HG02571 (cell line): ENCODE data around the gene SLC11A2.

Source experiments
- ATAC-seq: cut with Tn5 transposase; IDR thresholded peaks from one replicate; pipeline ENCODE4 v1.9.1; 2021; ENCODE audit warnings: mild to moderate bottlenecking, moderate library complexity; ENCODE audit not compliant: unreplicated experiment

The SLC11A2 gene

DNA sequence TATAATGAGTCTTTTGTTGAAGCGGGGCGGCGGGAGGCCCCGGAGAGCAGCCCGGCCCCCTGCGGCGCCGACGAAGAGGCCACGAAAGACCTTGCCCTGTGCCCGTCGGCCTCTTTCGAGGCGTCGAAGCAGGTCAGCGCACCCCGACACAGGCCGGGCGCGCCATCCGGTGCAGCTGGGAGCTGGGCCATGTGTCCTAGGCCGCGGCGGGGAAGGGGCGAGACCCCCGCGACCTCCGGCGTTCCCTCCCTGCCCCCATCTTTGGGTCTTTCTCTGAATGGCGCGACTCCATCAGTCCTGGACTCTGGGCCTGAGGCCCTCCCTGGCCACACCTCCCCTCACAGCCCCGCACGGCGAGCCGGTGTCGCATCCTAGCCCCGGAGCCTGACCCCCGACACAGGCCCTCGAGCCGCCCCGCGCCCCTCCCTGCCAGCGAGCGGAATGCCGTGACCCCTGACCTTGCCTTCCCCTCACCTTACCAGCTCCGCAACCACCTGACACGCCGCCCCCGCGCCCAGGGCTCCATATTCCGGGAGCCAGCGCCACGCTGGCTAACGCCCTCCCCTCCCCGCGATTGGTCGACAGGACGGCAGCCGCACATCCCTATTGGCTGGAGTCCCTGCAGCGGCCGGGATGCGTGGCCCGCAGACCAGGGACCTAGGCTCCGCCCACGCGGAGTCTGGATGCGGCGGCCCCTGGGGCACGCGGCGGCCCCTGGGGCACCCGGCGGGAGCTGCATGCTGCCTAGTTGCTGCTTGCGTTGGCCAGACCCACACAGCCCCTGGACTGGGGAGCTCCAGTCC is at the start of gene SLC11A2:
Gene SLC11A2, minus strand, starts transcription at position 549 of the 803 bp plus-strand sequence. CDS start 15,656 bp downstream, outside the sequence.
- ATAC-seq: peak; percentile 96

DNA sequence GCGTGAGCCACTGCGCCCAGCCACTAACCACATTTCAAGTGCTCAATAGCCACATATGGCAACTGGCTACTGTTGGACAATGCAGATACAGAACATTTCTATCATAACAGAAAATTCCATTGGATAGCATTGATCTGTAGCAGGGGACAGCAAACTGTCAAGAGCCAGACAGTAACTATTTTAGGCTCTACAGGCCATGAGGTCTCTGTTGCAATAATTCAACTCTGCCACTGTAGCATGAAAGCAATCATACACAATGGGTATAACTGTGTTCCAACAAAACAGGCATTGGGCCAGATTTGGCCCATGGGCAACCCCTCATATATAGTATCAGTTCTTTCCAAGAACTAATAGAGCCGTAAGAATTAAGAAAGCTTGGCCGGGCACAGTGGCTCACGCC is 49.2 kb upstream of the SLC11A2 start:
- ATAC-seq: no peak

DNA sequence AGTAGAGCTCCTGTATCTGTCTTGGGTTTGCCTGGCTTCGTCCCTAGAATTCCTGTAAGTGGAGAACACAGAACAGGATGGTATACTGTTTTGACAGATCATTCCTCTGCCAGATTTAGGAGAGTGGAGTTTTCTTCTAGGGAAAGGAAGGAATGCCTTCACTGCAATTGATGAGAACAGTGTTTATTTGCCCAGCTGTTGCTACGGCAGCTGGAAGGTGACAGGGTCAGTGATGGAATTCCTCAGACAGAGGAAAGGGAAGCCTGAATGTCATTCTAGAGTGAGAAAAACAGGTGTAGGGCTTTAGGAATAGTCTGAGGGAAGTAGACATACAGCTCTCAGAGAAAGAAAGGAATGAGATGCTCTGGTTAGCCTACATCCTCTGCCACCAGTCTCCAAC is 45.5 kb upstream of the SLC11A2 start:
- no peak for ATAC-seq

DNA sequence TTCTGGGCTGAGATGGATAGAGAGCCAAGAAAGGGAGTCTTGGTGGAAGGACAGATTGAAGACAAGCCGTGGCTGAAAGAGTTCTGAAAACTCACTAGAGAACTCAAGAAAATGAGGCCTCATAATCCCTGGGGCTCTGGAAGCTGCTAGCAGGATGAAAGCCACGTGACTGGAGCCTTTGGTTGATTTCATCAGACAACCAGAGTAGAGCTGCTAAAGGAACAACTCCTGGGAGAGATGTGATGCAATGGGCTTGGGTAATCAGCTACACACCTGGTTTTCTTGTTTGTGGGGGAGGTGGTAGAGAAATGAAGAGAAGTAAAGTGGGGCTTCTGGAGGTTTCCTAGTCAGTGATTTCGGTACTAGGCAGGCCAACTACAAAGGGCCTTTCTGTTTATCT is 43.8 kb upstream of the SLC11A2 start:
- ATAC-seq: no peak

DNA sequence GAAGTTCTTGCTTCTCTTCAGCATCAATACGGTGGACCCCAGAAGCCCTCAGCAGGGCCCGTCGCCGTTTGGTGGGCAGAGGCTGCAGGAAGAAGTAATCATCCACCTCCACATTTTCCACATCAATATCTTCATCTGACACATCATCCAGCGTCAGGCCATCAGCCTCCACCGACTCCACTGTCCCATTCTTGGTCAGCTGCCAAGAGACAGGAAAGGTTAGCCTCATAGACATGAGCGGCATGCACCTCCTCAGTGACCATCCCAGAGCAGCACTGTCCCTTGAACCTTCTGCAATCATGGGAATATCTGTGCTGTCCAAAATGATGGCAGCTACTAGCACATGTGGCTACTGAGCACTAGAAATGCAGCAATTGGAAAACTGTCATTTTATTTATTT is 41.6 kb upstream of the SLC11A2 start:
- no peak for ATAC-seq

DNA sequence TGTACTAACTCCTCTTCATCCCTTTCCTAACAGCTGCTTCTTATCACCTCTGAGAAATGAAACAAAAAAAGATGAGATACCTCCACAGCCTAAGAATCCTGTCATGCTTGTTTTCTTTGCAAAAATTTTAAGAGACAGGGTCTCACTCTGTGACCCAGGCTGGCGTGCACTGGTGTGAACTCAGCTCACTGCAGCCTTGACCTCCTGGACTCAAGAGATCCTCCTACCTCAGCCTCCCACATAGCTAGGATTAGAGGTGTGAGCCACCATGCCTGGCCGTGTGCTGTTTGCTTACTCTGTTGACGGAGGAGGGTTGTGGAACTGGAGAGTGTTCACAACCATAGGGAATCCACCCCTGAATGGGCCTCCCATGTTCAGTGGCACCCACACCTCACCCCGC is 41.0 kb upstream of the SLC11A2 start:
- no peak for ATAC-seq

DNA sequence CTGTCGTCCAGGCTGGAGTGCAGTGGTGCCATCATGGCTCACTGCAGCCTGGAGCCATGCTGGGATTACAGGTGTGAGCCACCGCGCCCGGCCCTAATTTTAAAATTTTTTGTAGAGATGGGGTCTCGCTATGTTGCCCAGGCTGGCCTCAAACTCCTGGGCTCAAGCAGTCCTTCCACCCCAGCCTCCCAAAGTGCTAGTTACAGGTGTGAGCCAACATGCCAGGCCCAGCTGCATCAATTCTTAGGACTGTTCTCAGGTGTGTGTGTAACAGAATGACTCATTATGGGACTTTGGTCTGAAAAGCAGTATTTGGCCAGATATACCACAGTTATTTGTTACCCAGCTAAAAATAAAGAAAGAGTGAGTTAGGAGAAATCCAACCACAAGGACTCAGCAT is 39.3 kb upstream of the SLC11A2 start:
- no peak for ATAC-seq

DNA sequence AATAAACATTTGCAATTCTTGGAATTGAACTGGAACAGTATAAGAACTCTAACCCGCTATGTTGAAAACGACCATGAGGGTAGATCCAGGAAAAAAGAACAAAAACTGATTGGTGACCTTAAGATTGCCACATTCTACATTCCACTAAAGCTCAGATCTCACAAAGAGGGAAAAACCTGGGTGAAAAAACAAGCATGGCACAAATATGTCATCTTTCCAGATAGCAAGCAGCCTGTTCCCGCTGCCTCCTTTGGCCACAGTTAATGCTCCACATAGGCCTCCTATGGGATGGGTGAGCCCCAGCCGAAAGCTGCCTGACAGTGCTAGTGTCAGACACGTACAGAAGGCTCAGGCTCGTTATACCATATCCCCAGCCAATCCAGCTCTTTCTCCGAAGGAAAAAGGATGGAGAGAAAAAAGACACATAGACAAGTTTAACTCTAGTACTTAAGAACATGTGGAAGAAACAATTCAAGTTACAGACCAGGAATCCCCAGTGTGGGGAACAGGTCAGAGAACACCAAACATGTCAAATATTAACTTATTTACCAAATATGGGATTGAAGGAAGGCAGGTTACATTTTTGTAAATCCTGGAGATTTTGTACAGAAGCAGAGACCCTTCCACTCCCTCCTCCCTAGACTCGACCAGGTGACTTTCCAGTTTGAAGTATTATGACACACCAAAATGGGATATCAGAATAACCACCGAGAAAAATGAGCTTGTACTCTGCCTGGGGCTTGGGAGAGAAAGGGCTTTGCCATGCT is 36.6 kb upstream of the SLC11A2 start:
- ATAC-seq: no peak

DNA sequence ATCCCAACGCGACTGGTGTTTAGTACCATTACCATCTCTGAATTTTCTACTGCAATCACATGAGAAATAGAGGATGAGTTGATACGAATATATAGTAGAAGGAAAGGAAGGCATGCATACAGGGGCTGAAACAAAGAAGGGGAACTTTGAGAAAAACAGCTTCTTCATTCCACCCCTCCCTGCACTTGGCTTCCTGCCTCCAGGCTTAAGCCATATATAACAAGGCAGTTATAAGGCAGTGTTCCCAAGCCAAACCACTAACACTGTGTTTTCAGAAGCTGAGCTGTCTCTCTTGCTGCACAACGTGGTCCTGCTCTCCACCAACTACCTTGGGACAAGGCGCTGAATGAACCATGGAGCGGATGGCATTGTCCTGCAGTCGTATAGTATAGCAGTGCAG is 32.9 kb upstream of the SLC11A2 start:
- no peak for ATAC-seq

DNA sequence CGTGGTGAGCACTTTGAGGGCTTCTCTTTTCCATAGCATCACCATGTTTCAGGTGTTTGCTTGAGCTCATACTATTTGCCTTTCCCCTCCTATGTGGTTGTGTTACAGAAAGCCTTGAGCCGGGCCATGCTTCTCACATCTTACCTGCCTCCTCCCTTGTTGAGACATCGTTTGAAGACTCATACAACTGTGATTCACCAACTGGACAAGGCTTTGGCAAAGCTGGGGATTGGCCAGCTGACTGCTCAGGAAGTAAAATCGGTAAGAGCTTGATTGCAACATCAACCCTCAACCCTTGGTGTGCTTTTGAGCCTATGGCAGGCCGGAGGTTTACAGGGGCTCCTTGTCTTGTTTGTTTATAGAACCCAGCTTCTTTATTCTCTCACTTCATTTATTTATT is 30.1 kb upstream of the SLC11A2 start:
- no peak for ATAC-seq

DNA sequence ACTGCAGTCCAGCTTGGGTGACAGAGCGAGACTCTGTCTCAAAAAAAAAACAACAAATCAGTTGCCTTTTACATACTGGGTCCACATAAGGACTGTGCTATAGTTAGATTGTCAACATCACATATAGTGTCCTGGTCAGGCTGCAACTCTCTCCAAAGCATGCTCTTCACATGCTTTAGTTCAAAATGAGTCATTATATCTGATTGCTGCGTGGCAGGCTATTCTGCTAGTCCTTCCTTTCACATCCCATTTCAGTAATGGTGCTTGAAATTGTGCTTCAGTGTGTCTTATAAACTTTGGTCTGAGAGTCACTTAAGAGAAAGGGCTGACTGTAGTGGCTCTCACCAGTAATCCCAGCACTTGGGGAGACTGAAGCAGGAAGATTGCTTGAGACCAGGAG is 28.9 kb upstream of the SLC11A2 start:
- no peak for ATAC-seq

DNA sequence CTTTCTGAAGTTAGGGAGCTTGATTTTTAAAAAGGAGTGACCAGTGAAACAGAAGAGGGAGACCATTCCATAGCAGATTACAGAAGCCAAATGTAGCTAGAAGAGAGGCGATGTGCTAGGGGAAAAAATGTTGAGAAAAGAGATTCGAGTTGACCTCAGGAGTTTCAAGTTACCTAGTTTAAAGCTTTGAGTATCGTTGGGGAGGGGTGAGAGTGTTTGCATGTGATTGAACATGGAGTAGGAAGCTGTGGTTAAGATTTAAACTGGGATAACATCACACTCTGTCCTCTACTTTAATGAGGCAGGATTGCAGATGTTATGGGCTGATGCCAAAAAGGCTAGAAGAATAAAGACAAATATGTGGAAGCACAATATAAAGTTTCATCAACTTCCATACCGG is 25.6 kb upstream of the SLC11A2 start:
- no peak for ATAC-seq

DNA sequence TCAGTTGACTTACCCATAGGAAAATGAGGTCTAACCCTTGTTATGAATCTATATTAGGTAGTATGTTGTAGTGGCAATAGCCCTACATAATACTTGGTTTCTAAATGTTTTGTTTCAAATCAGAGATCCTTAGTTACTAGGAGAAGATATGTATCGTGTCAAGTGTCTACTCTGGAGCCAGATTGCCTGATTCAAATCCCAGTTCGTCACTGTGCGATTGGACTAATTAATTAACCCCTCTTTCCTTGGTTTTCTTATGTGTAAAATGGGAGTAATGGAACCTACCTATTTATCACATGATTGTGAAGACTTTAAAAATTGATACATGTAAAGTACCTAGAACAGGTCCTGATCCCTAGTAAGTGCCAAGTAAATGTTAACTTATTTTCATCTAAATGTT is 23.3 kb upstream of the SLC11A2 start:
- no peak for ATAC-seq

DNA sequence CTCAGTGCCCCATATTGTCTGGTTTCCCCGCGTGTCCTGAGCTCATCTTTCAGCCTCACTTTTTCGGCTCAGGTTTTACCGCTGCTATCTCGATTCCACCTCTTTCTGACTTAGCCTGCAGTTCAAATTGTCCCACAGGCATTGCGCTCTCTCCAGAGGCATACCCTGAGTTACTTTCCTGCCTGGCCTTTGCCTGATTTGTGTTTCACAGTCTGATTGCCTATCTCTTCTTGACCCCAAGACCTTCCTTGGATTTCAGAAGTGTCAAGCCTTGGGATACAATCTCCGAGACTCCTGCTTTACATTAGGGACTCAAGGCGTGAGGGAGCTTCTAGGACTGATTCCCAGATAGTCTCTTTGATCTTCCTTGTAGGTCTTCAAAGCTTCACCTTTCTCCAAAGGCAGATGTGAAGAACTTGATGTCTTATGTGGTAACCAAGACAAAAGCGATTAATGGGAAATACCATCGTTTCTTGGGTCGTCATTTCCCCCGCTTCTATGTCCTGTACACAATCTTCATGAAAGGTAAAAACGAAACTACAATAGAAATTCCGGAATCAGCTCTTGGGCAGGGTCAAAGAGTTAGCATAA is 22.6 kb upstream of the SLC11A2 start:
- no peak for ATAC-seq

DNA sequence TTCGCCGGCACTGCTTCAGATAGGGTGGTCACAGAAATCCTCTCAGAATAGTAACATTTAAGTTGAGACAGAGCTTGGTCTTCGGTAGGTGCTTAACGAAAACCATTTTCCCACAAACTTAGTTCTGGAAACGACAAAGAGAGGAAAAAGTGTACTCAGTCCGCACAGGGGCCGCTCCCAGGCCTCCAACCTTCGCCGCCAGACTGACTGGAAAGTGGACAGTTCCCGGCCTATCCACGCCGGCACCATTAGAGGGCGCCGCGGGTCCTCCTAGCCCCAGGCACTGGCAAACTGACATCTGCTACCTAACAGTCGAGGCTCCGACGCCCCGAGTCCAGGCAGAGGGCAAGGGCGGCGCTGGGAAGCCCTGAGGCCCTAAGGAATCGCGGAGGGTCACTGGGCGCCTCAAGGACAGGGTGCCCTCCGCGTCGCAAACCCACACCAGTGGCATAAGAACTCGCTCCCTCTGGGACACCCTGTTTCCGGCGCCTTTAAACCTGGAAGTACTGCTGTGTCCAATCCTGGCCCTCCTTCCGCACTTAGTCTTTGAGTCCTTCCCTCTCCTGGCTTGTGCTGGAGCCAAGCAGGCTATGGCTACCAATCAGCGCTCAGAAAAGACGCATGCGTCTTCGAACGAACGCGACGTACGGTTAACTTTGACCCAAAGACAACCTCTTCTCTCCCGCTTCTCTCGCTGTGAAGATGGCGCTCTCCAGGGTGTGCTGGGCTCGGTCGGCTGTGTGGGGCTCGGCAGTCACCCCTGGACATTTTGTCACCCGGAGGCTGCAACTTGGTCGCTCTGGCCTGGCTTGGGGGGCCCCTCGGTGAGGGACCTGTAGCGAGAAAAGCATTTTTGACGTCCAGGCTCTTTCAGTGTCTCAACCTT is 21.7 kb upstream of the SLC11A2 start, which contains the start of gene LETMD1:
Gene LETMD1, plus strand, starts transcription at position 673 of the 886 bp plus-strand sequence. Its CDS starts 30 bp downstream, at position 703.
- ATAC-seq: peak; percentile 96

DNA sequence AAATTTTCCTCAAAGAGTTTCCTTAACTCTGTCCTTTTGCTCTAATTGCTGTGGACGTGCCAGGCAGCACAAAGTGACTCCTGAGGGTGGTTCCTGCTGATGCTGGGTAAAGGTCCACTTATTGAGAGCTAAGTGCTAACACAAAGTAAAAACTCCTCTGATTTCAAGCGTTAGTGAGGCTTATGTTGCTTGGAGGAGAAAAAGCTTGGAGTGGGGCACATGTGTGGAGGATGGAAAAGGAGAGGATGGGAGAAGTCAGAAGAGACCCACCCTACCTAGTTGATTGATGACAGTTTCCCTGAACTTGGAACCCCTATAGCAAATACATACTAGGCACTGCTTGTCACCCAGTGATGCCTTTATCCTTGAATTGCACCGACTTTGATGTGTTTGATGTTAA is 10.1 kb upstream of the SLC11A2 start:
- ATAC-seq: no peak

DNA sequence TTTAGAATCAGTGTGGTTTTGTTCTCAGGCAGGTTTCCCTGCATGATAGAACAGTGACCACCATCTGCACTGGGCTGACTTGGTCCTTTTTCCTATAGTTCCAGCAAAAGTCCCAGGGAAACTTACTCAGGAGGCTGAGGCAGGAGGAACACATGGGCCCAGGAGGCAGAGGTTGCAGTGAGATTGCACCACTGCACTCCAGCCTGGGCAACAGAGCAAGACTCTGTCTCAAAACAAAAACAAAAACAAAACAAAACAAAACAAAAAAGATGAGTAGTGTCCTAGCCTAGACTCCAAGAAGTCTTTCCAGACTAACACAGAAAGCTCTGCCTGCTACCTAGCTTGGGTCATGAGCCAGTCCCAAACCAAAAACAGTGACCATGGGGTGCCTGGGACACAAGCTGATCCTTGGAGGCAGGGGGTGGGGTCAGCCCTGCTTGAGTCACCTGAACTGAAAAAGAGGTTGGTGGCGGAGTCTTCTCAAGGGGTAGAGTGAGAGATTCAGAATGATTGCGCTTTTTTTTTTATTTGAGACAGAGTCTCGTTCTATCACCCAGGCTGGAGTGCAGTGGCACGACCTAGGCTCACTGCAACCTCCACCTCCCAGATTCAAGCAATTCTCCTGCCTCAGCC is 7.4 kb upstream of the SLC11A2 start:
- ATAC-seq: no peak

DNA sequence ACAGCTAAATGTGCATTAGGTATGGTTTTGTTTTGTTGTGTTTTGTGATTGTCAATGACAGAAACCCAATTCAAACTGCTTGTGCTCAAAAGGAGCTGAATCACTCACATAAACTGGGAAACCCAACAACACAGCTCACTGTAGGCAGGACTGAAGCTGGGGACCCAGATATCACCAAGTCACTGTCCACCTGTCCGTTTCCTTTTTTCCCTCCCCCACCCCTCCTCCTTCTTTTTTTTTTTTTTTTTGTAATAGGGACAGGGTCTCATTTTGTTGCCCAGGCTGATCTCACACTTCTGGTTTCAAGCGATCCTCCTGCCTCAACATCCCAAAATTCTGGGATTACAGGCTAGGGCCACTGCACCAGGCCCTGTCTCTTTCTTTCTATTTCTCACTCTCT is 6.9 kb upstream of the SLC11A2 start:
- no peak for ATAC-seq

DNA sequence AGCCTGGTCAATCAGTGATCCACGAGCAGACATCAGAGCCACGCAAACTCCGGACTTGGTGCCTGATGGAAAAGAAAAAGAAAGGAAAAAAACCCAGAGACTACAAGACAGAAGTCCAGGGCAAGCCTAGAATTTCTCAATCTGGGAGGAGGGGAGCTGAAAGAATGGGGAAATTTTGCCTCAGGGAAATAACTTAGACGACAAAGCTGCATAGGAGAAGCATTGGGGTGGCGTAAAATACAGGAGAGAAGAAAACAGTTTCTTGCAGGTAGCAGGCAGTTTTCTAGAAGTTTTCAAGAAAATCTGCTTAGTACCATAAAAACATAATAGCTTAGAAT is 2.6 kb upstream of the SLC11A2 start:
- ATAC-seq: no peak

DNA sequence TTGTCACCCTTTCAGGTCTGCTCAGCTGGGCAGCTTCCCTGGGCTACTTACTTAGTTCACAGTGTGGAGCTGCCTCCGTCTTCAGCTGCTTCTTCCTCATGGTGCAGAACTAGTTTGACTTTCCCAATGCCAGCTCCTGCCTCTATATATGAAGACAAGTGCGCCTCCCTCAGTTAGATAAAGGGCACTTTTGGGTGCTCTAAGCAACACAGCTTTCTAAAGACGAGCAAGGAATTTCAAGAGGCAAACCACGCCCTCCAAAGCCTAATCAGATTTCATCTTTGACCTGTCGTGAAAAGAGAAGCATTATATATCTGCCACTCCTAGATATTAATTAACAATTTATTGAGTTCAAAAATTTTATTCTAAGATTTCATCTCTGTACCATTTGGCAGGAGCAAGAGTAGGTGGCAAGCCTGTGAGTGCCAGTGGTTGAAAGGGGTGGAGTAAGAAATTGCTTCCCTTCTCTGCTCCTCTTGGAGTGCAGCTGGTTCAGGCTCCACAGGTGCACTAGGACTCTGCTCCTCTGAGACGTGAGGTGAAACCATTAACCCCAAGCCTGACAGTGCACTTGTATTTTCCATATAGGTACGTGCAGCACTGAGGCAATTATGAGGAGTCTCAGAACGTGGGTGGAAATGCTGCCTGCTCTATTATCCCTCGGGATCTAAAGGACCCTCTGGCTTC is 2.1 kb upstream of the SLC11A2 start:
- ATAC-seq: no peak
